HG03097 (cell line): Measurements from ENCODE around the gene LYPD6B.

ENCODE experiments used
- ATAC-seq: cut with Tn5 transposase; IDR thresholded peaks from one replicate; pipeline ENCODE4 v1.9.1; 2021; ENCODE audit not compliant: unreplicated experiment, low FRiP score

Gene LYPD6B

DNA sequence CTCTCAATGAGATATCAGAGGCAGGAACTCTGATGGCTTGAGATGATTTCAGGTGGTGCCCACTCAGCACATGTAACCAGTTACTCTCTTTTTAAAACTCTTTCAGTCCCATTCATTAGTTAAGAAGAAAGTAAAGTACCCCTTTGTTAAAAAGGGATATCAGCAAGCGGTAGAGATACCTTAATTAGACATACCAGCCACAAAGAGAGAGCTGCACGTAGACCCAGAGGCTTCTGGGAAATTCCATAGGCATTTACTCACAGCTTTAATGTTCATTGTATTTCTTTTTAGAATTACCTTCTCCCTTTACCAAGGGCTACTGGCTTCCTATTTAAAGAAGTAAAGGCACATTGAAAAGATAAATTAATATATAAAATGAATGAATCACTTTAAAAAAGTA, 63.3 kb downstream of the LYPD6B start:
- no peak for ATAC-seq

DNA sequence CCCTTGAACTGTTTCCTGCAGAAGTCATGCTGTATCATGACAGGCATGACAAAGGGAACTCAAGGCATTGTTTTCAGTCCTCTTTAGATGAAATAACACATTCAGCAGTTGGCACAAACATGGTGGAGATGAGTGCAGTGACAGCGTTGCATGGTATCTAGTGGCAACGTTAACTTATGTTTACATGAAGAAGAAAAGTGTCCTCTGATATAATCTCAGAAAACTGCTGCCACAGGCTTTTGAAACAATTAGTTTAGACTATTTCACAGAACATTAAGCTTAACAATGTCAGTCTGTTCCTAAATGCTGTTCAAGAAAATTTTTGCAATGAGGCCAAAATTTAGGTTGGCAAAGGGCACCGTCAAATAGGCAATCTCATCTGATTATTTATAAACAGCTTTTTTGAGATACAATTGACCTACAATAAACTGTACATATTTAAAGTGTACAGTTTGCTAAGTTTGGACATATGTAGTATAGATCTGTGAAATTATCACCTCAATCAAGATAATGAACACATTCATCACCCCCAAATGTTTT, 64.7 kb downstream of the LYPD6B start:
- no peak for ATAC-seq

DNA sequence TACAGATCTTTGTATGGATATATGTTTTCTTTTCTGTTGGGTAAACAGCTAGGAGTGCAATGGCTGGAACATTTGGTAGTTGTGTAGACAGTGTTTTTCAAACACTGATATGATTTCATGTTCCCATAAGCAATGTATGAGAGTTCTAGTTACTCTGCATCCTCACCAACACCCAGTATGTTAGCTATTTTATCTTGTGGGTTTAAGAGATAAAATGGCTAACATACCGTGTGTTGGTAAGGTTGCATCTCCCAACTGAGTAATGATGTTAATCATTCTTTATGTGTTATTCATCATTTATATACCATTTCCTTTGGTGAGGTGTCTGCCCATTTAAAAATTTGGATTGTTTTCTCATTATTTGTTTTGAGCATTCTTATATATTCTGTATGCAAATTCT, 65.7 kb downstream of the LYPD6B start:
- ATAC-seq, result no peak

DNA sequence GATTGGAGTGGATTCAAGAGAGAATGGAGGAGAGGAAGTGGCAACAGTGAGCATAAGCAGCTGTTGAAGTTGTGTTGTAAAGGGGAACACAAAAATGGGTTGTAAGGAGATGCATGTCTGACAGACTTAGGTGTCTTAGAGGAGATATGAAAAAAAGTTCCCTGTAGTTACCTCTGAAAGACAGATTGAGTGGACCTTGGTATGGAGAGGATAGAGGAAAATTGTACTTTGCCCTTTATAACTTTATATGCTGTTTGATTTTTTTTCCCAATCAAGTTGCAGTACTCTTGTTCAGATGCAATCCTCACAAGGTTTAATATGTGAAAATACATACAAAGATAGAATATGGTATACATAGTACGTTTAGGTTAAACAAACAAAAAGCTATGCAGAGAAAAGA, 73.6 kb downstream of the LYPD6B start:
- ATAC-seq, result no peak

DNA sequence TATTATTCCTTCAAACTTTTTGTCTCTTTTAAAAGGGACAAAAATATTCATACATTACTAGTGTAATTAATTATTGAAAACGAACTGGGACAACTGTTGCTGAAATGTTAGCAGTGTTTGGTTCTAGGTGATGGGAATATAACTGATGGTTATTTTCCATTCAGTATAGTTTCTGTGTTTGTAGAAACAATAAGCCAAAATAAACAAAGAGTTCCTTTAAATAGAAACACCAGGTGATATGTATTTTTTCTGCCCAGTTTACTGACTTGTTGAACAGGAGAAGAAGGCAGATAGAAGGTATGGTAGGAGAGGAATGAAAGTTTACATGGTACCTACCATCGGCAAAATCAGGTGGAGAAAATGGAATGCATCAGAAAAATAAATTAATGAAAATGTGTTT, 74.2 kb downstream of the LYPD6B start:
- ATAC-seq, result no peak

DNA sequence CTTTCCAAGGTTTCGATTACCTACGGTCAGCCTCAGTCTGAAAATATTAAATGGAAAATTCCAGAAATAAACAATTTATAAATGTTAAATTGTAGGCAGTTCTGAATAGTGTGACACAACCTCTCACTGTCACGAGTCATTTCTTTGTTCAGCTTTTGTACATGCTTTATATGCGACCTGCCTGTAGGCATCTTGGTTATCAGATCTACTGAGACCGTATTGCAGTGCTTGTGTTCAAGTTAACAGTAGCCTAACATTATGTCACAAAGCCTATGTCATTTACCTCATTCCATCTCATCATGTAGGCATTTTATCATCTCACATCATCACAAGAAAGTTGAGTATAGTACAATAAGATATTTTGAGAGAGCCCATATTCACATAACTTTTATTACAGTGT, 77.3 kb downstream of the LYPD6B start:
- no peak for ATAC-seq

DNA sequence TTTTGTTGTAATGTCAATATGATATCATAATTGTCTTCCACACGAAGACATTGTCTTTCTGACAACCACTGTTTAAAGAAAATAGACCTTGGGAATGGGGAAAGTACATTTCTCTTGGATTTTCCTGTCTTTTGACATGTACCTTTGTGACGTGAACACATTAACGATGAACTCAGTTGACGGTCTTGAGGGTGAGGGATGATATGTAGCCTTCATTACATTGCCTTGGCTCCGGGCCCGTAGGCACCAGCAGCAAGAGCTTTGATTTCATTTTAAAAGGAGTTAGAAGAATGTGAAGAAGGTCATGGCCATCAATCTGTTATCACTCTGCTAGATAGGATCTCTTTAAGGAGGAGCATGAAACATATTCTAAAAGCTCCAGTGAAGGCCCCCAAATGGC, 80.9 kb downstream of the LYPD6B start:
- no peak for ATAC-seq

DNA sequence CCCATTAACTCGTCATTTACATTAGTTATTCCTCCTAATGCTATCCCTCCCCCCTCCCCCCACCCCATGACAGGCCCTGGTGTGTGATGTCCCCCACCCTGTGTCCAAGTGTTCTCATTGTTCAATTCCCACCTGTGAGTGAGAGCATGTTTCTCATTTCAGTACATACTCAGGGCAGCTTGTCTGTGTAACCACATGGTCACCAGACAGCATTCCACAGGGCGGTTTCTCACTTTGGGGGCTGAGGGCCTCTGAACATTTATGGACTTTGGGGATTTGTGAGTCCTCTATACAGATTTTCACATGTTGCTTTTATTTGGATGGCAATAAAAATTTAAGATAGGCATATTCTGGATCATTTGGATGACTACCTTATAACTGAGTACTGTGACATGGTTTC, 84.0 kb downstream of the LYPD6B start:
- no peak for ATAC-seq

DNA sequence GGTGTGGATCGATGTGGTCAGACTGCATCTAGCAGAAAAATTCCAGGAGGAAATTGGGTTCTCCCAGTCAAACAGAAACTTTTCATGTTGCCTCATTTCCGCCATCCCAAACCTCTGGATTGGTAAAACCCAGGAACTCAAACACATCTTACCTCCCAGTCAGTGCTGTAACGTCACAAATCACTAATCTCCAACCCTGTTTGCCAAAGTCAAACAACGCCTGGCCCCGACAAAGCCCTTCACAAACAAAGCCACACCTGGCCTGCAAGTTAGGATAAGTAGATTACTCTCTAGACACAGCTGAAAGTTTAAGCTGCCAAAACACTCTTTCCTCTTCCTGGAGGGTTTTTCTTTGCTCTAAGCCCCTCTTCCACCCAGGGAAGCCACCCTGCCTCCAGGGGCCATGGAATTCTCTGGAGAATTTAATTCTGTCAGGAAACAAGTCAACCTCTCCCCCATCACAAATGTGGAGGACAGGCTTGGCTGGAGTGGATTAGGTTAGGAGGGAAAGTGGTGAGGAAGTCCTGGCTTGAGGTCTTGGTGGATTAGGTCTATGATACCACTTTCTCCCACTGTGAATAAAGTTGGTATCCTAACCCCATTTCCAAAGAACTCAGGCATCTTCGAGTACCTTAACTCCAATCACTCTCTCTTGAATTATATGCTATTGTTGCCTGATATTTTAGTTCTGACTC, 86.7 kb downstream of the LYPD6B start:
- ATAC-seq, result no peak

DNA sequence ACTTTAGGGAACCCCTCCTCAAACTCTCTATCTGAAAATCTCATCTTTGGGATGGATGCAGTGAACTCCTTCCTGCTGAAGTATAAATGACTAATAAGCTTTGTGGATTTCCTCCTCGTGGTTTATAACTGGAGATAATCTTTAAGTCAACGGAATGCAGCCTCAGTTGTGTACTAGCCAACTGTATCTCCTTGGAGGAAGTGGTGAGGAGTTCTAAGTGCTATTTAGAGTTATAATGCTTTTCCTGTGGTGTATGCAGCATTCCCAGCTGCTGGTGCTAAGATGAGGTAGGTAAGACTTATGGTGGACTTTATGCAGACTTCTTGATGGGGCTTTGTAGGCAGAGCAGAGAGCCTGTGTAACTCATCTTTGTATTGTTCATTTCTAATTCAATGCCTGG, 90.9 kb downstream of the LYPD6B start:
- ATAC-seq, result peak; percentile 61

DNA sequence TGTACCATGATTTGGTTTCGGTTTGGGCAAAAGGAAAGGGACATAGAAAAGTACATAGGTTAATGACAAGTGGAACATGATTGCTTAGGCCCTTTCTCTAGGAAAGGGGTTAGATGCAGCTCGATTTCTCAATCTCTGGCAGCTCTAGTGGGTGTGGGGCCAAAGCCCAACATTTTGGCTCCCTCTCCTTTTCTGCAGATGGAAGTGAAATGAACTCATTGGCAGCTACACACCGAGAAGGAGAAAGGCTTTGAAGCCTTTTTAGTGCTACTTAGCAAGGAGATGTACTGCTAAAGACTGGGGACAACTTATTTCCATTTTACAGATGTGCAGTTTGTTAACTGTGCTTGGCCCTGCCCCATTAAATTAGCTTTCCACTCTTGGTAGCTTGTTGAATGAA, 93.8 kb downstream of the LYPD6B start:
- ATAC-seq, result no peak

DNA sequence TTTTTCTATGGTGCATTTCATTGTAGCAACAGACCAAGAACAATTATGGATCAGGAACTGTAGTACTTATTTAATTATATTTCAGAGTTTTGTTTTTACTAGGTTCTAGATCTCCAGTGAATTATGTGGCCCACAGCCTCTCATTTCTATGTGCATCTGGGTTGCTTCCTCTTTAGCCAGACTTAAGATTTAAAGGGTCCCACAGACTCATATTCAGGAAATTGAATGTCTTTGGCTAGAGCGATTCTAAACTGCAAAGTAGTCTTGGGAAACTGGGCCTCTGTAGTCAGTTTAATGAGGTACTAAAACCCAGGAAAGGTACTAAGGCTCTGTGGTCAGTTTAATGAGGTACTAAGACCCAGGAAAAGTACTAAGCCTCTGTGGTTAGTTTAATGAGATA, 94.4 kb downstream of the LYPD6B start:
- ATAC-seq, result no peak

DNA sequence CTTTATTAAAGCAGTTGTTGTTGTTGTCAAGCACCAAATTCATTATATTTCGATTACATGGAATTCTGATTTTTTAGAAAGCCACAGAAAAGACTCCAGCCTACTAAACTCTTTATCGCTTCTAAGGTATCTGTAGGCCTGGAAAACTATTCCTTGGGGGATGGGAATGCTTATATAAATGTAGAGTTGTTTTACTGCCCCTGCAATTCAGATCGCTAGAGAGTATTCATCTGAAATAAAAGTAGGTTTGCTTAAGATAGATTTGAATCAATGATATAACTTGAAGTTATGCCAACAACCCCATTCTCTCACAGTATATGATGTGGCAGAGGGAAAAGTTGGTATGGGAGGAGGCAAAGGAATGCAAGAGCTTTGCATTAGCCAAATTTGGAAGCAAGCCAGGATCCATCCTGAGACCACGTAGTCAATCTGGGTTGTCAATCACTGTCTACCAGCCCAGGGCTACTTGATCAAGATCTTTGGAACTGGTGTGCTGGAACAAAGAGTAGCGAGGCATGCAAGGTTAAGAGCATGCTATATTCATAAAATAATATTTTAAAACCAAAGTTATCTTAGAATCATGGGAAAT, 95.9 kb downstream of the LYPD6B start:
- no peak for ATAC-seq

DNA sequence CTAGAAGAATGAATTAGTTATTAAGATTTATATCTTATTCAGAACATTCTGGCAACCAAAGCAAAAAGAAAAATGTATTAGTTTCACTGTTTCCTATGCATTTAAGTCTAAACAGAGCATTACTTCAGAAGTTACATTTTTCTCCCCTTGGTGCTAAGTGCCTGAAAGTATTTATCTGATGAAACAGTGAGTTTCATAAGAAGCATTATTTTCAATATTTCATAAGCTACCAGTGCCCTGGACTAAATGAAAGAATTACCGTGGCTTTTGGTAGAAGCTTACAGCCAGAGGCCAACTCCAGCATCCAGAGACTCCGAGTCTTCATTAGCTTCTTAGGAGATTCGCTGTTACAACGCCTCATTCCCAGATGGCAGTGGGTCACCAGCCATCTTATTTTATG, 97.6 kb downstream of the LYPD6B start:
- ATAC-seq, result no peak

DNA sequence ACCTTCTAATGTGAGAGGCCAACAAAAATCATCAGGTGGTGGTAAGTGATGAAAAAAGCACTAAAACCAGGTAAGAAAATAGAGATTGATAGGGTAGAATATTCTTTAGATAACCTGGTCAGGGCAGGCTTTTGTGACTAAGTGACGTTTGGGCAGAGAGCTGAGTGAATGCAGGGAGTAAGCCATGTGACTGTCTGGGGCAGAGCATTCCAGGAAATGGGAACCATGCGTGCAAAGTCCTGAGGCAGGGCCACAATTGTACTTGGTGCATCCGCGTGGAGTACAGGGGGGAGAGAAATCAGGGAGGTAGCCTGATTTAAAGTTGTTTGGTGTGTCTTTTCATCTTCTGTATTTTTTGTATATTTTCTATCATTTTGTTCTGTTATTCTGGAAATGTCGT, 102.5 kb downstream of the LYPD6B start:
- ATAC-seq, result no peak

DNA sequence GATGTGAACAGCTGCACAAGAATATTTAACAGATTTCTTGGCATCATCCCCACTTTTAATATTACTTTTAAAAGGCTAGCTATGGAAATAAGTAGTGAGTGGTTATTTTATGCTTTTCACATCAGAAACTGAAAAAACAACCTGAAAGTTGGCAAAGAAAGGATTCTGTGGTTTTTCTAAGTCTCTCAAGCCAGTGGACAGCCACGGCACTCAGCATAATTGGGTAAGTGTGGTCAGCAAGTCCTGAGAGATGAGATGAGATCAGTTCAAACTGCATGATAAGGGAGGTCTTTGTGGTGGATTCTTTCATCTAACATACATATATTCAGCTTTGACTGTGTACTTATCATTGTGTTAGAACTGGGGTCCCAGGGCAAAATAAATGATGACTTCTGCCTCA, 105.2 kb downstream of the LYPD6B start:
- ATAC-seq, result no peak

DNA sequence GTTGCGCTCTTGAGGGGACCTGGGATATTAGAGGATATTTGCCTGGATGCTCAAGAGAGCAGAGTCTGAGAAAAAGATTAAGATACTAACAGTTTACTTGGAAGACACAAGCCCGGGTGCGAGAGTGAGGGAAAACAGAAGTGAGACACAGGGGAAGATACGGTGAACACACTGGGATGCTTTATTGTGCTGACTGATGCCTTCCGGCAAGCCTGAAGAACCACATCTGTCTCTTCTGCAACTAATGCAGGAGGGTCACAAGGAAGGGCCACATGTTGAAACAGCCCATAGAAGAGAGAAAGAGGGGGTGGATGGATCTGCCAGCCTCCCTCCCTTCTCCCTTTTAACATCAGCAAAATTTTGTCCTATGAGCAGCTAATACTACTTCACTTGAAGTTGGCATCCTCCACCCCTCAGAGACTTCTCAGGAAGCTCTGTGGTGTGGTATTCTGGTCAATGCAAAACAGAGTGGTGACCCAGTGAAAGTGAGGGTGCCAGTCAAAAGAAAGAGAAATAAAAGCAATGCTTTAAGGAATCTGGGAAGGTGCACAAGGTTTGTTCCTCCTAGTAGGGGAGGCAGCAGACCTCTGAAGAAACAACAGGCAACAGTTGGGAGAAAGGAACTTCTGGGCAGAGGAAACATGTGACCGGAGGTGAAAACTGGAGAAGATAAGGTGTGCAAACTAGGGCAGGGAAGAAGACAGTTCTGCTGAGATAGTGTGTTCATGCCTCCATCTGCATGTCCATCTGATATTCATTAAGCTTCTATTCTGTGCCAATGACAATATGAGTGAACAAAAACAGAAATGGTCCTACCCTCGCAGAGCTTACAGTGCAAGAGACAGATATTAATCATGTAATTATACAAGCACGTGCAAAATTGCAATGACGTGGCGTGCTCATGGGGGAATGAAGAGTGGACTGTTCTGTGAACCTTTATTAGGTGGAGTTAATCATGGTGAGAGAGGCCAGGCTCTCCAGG, 107.1 kb downstream of the LYPD6B start:
- ATAC-seq, result no peak

DNA sequence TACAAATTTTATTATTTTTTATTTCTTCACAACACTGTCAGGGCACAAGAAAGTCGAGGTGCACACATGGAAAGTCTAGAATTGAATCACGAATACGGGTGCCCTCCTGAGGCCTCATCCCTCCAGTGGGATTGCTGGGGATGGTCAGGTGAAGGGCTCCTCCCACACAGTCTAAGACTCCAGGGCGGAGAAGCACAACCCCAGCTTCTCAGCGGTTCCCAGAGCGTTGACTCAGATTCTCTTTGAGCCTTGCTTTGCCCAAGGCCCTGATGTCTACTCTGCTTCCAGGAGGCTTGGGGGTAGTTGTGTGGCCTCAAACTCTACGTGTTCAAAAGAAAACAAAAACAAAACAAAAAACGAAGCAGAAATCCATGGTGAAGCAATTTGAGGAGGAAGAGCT, 108.4 kb downstream of the LYPD6B start:
- no peak for ATAC-seq

DNA sequence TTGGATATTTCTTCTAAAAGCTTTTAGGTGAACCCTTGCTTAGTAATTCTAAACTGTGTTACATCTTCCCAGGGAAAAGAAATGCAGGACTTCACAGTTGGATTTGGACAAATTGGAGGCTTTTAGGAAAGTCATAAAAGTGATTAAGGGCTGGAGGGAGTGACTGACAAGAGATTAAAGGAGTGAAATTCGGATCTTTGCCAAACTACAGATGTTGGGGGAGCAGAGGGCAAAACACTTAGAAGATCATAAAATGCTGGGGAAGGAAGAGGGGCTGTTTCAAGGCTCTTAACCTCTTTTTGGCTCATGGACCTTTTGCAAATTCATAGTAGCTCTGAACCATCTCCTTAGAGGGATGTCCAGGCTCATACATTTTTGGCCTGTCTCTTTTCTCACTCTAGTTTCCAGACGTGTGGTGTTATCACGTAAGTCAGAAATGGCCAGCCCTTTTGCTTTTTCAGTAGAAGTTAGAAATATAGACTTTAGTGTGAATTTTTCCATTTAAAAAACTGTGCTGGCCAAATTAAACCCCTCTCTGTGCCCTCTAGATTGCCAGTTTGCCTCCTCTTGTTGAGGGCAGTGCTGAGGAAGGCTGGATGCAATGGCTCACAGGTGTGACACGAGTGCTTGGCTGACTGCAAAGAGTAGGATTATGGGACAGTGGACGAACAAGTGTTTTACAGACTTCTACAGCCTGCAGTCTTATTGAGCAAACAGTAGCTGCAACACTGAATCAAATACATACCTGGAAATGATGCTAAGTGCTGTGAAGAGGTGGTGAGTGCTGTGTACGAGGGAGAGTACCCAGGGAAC, 109.9 kb downstream of the LYPD6B start:
- no peak for ATAC-seq

DNA sequence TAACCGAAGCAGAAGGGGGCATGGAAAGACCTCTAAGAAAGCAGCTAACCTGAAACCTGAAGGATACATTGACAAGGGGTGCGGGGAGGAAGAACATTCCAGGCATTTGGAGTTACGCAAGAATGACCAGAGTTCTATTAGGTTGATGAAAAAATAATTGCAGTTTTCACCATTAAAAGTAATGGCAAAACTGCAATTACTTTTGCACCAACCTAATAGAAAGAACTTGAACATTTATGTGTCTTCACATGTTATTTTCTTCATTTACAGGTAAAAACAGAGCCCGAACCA, 110.5 kb downstream of the LYPD6B start:
- no peak for ATAC-seq

DNA sequence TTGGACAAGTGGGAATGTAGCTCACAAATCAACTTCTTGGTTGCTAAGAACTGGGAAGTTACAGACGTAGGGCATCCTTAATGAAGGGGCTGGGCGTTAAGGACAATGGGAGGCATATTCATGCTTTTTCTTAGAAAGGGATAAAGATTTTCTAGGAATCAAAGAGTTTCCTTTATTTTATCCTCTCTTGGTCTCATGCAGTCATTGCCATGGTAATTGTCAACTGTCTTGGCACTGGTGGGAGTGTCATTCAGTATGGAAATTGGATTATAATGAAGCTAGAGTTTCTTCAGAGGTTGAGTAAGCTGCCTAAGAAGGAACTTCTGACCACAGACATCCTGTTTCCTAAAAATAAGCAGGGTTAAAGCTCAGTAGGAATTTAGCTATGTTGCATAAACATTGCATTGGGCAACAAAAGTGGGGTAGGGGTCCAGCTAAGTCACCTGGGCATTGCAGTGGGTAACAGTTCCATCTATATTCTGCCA, 114.0 kb downstream of the LYPD6B start:
- no peak for ATAC-seq
